HK-2 (cell line): ENCODE measurements around the gene ANXA9.

Experiments
- DNase-seq: peaks from one replicate; pipeline ENCODE4 v3.0.0-alpha.2; 2018; ENCODE audit not compliant: unreplicated experiment

The ANXA9 gene

DNA sequence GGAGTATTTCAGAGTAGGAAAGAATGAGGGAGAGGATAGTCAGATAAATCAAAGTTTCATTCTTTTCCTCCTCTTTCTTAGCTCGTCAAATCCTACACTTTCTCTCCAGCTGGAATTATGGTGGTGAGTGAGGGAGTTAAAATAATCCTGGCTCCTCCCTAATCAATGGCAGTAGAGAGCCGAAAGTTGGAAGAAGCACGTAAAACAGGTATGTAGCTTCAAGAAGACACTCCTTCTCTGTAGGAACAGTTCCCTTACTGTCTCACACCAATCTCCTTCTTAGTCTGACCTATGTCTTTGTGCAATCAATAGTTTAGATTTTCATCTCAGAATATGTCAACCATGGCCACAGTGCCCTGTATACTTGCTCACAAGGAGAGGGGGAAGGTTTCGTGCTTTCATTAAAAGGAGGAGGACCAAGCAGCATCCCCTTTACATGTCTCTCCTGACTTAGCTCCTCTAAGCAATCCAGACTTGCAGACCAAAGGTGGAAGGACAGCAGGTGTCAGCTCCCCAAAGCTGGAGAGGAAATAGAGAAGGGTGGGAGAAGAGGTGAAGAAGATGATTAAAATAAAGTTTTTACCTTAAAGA is 23.7 kb downstream of the ANXA9 start:
- no peak for DNase-seq

DNA sequence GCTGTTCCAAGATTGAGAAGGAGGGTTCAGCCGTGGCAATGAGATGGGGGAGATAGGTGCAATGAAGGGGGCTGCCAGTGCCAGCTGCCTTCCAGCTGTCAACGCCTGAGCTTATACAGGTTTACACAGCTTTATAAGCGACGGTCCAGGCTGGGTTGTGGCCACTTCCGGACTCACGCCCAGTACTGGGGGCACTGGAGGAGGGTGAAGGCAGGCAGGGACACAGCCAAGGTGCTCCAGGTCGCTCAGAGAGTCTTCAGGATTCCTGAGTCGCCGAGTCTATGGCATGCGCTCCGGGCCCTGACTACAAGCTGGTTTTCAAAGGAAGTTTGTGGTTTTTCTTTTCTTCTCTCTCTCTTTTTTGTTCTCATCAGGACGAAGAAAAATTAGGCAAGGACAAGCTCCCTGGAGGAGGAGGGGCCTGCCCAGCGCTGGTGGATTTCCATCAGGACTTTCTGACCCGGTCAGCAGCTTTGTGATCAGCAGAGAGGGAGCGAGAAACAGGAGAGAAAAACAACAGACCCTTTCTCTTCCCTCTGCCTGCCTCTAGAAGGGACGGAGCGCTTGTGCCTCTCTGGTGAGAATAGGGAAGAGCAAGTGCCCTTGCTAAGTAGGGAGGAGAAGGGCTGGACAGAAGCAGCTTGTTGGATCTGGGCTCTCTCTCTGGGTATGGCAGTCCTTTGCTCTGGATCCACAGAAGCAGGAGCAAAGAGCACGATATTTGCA is 24.4 kb downstream of the ANXA9 start, which contains the start of gene MINDY1:
Gene MINDY1 (minus strand): TSS at position 576 of the 726 bp plus-strand sequence. CDS start 4,285 bp downstream, outside the sequence.
- peak; percentile 65 for DNase-seq

DNA sequence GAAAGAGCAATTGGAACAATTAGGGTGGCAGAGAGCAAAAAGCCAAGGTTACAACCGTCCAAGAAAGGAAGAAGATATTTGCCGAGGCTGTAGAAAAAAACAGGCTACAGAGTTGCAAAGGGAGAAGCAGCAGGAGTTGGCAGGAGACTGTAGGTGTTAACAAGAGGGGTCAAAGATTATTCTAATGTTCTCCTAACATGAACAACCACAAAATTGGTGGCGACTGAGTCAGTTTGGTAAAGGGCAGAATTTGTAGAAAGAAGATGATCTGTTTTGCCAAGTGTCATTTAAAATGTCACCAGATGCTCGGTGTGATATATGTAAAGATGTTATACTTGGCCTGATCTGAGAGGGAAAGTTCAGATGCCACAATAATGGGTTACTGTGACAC is 25.8 kb downstream of the ANXA9 start:
- no peak for DNase-seq

DNA sequence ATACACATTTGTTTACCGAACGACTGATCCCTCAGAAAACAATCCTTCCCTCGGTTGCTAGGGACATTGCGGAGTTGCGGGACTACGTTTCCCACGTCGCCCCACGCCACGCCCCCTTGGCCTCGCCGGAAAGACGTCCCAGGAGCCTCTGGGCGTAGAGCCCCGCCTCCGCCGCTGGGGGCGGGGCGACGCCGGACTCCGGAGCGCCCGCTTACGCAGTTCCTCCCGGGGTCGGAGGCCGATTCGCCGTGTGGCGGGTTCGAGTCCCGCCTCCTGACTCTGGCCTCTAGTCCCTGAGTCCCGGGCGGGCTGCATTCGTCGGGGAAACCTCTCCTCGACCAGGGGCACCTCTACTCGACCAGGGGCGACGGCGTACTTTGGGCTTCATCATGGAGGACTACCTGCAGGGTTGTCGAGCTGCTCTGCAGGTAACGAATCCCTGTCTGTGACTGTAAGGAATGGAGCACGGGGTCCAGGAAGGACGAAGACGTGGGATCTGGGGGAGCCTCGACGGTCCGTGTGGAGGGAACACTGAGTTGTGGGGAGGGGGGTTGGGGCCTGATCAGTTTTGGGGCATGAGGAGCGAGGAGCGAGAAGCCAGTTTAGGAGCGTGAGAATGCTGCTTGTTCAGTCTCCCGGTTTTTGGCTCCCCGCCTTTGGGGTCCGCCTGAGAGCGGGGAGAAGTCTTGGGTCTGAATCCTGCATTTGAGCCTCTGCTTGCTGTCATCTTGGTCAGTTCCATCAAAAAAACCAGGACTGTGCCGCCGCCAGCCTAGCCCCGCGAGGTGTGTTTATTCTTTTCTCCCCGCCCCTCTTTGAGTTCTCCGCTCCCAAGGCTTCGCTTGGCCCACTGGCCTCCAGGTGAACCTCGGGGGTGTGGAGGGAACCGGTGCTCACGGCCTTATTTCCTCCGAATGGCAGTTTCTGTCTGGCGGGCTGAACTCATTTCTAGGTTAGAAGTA is 26.4 kb downstream of the ANXA9 start, which contains the start of gene PRUNE1:
Gene PRUNE1 (plus strand): TSS at position 206 of the 962 bp plus-strand sequence. CDS start 184 bp downstream, at position 390.
- peak; percentile 90 for DNase-seq

DNA sequence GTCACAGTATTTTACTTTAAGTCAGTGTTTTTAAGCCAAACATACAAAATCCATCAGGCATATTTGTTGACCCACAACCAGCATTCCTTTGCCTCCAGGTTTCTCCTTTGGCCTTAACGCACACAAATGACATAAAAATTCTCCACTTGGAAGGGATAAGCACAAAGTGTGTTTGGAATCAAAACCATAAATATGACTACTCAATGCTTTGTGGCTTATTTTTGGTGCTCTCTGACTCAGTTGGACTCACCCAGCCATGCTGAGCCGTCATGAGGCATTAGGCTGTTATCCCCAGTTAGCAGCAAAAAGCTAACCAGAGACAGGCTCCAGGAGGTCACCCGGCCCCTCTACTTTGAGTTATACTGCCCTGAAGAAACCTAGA is 27.1 kb downstream of the ANXA9 start:
- no peak for DNase-seq

DNA sequence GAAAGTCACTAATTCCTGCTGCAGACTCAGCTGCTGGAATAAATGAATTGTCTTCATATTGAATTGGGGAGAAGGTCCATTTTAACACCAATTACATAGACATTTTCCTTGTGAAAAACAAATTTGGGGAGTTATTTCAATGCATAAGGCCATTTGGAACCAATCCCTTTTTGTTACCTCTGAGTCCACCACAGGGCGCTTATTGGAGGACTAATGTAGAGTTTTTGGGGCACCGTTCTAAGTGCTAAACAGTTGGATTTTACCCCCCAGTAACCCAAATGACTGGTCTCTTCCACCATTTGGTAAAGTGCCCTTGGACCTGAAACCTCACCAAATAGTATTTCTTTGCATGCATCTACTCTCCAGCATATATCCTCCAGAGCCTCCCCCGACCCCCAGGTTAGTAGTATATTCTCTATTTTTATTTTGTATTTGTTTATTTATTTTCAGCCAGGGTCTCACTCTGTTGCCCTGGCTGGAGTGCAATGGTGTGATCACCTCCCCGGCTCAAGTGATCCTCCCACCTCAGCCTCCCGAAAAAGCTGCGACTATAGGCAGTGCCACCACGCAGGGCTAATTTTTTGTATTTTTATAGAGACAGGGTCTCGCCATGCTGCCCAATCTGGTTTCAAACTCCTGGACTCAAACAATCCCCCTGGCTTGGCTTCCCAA is 27.7 kb downstream of the ANXA9 start:
- no peak for DNase-seq

DNA sequence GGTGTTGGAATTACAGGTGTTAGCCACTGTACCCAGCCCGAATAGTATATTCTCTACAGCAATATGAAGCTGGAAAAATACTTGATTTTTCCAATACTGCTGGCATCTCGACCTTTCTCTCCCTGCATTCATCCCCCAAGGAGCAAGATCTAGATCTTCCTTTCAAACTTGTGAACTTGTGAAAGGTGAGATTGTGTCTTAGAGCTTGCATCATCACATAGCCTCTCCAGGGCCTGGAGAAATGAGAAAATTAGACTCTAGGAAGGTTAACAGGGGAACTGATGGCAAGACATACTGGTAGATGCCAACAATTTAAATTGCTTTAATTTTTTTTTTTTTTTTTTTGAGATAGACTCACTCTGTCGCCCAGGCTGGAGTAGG is 28.2 kb downstream of the ANXA9 start:
- no peak for DNase-seq

DNA sequence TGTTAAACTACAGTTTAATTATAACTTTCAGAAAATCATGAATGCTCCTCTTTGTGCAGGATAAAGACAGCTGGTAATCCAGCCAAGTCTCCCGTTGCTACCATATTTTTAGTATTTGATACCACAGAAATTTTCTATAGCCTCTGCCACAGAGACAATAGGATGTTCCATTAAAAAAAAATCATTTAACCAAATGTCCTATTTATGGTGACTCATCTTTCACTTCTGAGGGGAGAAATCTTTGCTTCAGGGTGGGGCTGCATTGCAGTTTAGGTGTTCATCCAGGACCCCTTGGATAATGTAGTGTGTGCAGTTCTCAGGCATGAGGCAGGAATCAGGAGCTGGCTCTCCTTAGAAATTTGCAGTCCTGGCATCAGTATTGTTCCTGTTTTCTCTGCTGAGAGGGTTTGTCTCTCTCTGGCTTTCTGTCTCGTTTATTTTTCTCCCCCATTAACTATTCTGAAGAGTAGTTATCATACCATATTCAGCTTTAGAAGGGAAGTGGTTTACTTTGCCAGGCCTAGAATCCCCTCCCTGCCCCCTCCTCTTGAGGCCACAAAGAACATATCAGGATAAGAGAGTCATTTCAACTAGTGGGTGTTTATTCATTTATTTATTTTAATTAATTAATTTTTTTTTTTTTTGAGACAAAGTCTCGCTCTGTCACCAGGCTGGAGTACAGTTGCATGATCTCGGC is 29.2 kb downstream of the ANXA9 start:
- no peak for DNase-seq

DNA sequence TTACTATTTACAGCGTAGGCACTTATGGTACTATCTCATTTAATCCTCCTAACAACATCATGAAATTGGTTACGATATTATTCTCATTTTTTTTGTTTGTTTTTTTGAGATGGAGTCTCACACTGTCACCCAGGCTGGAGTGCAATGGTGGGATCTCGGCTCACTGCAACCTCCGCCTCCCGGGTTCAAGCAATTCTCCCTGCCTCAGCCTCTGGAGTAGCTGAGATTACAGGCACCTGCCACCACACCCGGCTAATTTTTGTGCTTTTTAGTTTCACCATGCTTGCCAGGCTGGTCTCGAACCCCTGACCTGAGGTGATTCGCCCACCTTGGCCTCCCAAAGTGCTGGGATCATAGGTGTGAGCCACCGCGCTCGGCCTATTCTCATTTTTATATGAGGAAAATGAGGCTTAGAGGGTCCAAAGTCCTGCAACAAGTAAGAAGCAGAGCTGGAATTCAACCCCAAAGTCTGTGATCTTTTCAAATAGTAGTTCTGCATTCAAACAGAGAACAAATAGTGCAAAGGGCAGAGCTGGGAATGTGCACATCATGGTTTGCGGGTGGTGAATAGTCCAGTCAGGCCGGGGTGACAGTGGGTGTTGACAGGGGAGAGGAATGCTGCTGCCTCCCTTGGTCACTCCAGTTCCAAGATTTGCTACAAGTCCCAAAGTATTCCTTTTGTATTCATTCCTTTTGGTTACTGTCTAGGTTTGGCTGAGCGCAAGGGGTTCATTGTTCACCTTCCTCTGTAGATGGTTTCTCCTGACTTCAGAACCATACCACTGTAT is 30.8 kb downstream of the ANXA9 start:
- no peak for DNase-seq

DNA sequence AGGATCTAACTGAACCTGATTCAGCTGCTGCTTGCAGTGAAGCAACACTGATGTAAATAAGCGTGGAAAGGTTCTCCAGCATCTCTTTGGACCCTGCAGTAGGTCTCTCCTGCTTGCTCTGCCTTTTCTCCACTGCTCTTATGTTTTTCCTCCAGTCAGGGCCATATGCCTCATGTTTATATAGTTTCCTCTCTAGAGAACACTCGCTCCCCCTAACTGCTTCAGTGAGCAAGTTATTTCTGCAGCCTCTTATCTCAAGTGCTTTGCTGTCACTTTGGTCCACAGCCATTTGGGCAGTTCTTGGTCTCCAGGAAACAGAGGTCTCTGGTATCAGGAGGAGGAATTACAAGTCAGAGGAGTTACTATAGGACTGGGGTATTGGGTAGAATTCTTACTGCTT is 31.4 kb downstream of the ANXA9 start:
- no peak for DNase-seq

DNA sequence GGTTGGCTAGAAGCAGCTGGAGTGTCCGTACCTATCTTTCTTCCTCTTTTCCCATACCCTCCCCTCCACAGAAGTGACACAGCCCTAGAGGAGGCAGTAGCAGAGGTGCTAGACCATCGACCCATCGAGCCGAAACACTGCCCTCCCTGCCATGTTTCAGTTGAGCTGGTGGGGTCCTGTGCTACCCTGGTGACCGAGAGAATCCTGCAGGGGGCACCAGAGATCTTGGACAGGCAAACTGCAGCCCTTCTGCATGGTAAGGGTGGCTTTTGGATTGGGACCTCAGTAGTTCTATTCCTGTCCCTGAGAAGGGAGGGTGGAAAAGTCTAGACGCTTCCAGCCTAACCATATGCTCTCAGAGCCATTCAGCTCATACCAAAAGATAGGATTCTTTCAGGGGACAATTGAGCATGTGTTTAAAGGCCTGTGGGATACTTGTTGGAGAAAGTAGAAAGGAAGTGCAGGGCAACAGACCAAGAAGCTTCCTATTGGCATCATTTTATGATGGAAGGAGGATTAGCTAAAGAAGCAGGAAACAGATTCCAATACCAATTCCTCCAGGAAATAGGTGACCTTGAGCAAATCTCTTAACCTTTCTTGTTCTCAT is 42.6 kb downstream of the ANXA9 start:
- DNase-seq, result peak; percentile 59

DNA sequence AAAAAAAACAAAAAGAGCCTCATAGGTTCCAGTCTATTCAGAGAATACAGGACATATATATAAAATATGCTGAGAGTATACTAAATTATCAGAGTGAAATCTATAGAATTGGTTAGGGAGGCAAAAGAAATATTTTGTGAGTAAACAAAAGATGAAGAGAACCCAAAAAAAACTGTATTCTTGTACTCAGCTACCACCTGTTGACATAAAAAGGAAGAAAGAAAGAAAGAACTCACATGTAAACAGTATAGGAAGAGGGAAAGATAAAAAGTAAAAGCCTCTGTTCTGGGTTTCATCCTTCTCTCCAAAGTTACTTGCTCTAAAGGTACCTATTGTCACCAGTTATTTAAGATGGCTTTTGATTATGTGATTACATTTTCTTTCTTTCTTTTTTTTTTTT is 44.4 kb downstream of the ANXA9 start:
- DNase-seq, result no peak

DNA sequence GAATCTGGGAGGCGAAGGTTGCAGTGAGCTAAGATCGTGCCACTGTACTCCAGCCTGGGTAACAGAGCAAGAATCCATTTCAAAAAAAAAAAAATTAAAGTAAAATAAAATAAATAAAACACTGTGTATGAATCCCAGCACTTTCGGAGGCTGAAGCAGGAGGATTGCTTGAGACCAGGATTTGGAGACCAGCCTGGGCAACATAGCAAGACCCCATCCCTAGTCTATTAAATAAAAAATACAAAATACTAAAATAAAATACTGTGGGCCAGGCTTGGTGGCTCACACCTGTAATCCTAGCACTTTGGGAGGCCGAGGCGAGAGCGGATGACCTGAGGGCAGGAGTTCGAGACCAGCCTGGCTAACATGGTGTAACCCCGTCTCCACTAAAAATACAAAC is 50.1 kb downstream of the ANXA9 start:
- DNase-seq, result no peak

DNA sequence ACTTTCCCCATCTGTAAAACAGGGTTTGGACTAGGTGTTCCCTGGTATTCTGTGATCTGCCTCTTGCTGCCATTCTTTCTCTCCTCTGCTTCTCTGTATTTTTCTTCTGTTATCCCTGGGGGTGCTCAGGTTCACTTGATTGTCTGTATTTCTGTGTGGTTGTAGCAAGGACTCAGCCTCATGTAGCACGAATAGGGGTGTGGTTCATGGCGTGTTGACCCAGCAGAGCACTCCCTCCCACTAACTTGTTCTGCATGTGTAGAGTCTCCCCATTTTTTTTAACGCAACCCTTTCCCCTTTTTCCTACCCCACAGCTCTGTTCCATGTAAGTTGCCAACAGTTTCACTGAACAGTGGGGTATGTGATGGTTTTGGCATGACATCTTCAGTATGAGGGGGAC is 53.1 kb downstream of the ANXA9 start:
- no peak for DNase-seq

DNA sequence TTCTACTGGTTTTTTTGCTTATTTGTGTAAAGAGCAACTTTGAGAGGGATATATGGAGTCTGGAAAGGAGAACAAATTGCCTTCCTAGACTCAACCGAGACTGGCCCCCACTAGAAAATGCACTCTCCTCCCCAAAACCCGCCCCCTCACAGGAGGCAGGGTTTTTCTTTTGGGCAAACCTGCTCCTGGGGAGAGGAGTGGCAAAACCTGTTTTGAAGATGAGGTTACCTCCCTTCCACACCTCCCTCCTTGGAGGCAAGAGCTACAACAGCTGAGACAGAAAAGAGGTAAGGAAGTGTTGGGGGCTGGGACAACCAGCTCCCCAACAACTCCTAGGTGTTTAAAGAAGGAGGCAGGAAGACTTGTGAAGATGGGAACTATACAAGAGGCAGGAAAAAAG is 54.3 kb downstream of the ANXA9 start, which contains the start of gene BNIPL:
Gene BNIPL (plus strand): TSS at position 231 of the 400 bp plus-strand sequence. CDS start 140 bp downstream, at position 371.
- DNase-seq, result no peak

DNA sequence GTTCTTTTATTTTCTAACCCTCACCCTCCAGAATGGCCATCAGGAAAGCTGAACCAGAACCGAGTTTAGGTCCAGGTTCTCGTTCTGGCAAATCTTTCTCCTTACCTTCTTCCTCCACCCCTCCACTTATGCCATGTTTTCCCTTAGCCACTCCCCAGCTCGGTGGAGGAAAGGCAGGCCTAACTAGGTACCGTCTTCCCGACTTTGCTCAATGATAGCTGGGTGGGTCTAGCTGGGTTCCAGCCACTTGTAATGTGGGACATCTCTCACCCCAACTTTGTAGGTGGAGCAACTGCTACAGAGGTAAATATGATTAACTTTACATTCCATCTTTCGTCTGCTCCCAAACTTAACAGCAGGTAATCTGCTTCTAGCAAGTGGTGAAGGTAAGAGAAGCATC is 54.9 kb downstream of the ANXA9 start:
- no peak for DNase-seq

DNA sequence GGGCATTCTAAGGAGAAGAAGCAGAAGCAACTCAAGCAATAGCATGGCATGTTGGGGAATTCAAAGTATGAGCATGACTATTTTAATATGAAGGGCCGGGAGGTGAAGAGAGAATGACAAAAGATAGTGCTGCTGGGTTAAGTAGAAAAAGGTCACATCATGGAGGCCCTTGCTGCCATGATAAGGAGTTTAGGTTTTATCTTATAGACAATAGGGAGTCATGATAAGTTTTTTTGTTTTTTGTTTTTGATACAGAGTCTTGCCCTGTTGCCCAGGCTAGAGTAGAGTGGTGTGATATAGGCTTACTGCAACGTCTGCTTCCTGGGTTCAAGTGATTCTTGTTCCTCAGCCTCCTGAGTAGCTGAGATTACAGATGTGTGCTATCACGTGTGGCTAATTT is 57.4 kb downstream of the ANXA9 start:
- DNase-seq, result no peak

DNA sequence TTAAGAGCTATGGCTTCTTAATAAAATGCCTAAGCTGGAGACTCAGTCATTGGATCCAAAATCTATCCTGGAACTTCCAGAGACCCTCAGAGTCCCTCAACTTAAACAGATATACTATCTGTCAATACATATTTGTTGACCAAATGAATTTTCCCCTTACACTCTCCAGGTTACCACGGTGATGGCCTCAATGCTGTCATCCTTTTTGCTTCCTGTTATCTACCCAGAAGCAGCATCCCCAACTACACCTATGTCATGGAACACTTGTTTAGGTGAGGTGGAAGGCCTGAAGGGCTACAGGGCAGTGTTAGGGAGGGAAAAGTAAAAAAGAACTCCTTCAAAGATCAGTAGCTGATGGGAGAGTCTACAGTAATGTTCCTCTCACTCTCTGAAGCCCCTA is 61.1 kb downstream of the ANXA9 start:
- DNase-seq, result no peak
